Ecto neural progenitor cell (in vitro differentiated cells): ENCODE results near the gene RBM39.

Source experiments
- DNase-seq: peaks from one replicate; pipeline ENCODE4 v3.0.0-alpha.2; 2018; ENCODE audit warnings: low spot score

The RBM39 gene

DNA sequence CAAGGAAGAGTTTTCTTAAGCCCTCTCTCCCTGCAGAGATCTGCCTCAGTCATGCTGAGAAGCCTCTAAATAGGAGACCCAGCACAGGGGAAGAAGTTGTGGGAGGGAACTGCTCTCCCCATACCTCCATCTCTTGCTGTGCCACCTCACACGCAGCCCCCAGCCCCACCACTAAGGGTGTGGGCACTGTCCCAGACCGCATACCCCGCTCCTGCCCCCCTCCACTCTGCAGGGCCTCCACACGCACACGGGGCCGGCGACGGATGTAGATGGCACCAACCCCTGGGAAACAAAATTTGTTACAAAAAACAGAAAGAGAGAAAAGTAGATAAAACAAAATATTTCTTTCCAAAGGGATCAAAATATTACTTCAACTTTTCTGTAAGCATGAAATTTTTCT lies 67.1 kb downstream of the RBM39 start:
- DNase-seq: no peak

- no peak for DNase-seq
Measured at GRCh38 chr20:35673884-35674283, 68.2 kb downstream of the RBM39 start.

GRCh38 chr20:35669681-35670080 lies 72.4 kb downstream of the RBM39 start:
- DNase-seq: peak; percentile 17

DNA sequence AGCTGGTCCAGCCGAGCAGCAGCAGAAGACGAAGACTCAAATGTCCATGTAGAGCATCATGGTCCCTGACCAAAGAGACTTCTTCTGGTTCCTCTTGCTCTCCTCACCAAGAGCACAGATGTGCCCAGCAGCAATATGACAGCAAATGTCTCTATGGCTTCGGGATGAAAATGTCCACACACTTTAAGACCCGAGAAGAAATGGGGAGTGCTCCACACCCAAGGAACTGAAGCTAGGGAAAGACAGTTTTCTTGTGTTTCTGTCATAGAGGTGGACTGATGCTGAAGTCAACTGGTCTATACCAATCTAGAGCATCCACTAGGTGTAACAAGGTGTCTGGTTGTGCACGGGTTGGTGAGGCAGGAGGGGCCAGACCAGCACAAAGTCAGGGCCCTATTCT lies 72.8 kb downstream of the RBM39 start:
- peak; percentile 10 for DNase-seq

- DNase-seq: peak; percentile 22
Measured at GRCh38 chr20:35665949-35666288, 76.1 kb downstream of the RBM39 start.

- peak; percentile 97 for DNase-seq
Measured at GRCh38 chr20:35664466-35665206, 77.4 kb downstream of the RBM39 start, which contains the start of the genes CPNE1 and RBM12. CPNE1 (minus strand) TSS chr20:35664900; CDS start chr20:35632923, 31,977 bp downstream. RBM12 (minus strand) TSS chr20:35664900; CDS start chr20:35655322, 9,578 bp downstream.

DNA sequence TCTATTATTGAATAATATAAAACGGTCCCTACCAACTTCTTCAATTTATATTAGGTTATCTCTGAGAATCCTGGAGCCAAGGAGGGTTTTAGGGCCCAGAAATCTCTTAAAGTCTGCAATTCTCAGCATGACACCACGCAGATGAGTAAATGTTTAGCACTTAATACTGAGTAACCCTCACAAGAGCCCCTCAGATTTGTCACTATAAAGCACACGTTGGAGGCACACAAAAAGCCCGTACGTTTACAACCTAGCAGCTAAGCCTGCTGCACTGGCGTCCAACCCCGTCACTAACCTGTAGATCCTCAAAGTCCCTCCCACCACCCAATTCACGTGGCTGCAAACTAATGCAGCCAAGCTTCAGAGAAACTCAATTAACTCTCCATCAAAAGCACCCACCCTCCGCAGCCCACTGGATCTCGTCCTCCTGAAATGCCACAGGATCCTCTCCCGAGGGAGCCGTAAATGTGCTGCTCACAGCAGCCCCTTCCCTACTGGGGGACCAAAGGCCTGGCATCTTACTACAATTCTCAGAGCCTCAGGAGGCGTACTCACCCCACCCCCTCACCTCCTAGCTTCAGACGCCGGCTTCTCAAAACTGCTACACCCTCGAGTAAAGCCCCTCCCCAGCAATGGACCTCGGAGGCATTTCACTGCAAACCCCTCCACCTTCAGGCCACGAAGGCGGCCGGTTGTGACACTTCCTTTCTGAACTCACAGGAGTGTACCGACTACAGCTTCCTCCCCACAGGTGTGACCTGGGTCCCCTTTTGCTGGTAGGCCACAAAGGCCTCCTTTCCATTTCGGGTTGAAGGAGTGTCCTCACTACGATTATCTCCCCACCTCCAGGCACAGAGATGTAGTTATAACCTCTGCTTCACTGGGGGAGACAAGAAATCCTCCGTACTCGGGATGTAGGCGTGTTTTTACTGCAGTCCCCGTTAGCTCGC lies 78.3 kb downstream of the RBM39 start:
- peak; percentile 69 for DNase-seq

GRCh38 chr20:35662551-35662950 lies 79.5 kb downstream of the RBM39 start:
- DNase-seq: peak; percentile 12

DNA sequence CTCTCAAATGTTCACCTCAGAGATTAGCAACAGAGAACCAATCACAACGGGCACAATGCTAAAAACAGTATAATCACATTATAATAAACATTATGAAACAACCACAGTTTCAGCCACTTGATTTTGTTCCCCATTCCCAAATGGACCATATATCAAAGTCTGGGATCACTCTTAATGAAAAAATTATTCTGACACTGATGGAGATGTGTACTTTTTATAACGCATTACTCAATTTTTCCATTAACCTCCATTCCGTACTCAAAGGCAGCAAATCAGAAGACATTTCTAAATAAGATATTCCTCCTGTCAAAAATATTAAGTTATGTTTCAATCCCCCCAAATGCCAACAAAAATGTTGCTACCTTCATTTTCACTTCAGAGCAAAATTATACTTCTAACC lies 80.2 kb downstream of the RBM39 start:
- no peak for DNase-seq

GRCh38 chr20:35661053-35661452 lies 81.0 kb downstream of the RBM39 start:
- DNase-seq: no peak

GRCh38 chr20:35660122-35660937 lies 81.7 kb downstream of the RBM39 start:
- peak; percentile 40 for DNase-seq

- no peak for DNase-seq
Measured at GRCh38 chr20:35657271-35657670, 84.8 kb downstream of the RBM39 start.

GRCh38 chr20:35654415-35654814 lies 87.6 kb downstream of the RBM39 start:
- peak; percentile 20 for DNase-seq

GRCh38 chr20:35653893-35654292 lies 88.2 kb downstream of the RBM39 start:
- DNase-seq: no peak
